ENCODE data around the gene MYBPC2.

- TF ChIP-seq CTCF (conservative IDR thresholded peaks at IDR 0.05 in 1 of 2, IDR thresholded peaks at IDR 0.05 in 1 of 2; ENCODE audit: extremely low read depth in 1 of 2, insufficient read depth in 1 of 2, low read depth in 1 of 2, low read length in 2 of 2) (no peak), EZH2 (IDR thresholded peaks at IDR 0.05; ENCODE audit: borderline replicate concordance, low read length) (no peak)
Observed at GRCh38 chr19:50465986-50466705, 33.5 kb downstream of the MYBPC2 start.
